NCI-H82 (cell line): ENCODE data around the gene SLC39A10.
A peak's percentile ranks its signal among the peaks of the same experiment; 100 is the strongest.
"Not testable (repeated sequence)": the region's sequence is repeated elsewhere in the genome, so short reads cannot be mapped to it uniquely, and the experiment has no call there.

Source experiments
- DNase-seq: peaks from one replicate; lab custom pipeline; 2025; lab: John Stamatoyannopoulos, UW

SLC39A10 gene

DNA sequence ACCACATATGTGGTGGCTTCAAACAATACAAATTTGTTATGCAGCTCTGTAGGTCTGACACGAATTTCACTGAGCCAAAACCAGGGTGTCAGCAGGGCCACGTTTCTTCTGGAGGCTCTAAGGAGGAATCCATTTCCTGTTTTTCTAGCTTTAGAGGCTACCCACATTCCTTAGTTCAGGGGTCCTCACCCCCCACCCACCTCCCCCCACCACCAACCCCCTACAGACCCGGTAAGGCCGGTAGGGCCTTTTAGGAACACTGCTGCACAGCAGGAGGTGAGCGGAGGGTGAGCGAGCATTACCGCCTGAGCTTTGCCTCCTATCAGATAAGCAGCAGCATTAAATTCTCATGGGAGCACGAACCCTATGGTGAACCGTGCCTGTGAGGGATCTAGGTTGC, 10.6 kb upstream of the SLC39A10 start:
- peak; percentile 14 for DNase-seq

DNA sequence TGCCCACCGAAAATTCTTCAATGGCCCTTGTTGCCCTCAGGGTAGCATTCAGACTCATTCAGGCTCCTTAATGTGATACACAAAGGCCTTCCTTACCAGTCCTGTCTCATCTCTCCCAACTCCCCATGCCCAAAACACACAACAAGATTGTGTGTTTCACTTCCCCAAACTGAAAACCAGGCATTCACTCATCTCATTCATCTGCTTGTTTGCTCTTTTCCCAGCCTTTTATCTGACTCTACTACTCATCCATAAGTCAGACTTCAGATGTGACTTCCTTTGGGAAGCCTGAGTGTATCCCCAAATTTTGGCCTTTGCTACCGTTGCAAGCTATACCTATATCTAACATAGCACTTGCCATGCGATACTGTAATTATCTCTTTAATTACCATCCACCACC, 9.7 kb upstream of the SLC39A10 start:
- no peak for DNase-seq

DNA sequence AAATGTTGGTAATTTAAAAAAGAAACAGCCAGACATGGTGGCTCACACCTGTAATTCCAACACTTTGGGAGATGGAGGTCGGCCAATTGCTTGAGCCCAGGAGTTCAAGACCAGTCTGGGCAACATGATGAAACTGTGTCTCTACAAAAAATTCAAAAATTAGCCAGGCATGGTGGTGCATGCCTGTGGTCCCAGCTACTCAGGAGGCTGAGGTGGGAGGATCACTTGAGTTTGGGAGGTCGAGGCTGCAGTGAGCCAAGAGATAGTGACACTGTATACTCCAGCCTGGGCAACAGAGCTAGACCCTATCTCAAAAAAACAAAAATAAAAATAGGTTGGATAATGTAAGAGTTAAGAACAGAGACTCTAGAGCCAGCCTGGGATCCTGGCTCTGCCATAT, 8.7 kb upstream of the SLC39A10 start:
- DNase-seq, result not testable (repeated sequence)

- DNase-seq, result no peak
Measured at GRCh38 chr2:195648787-195649186, 8.2 kb upstream of the SLC39A10 start.

DNA sequence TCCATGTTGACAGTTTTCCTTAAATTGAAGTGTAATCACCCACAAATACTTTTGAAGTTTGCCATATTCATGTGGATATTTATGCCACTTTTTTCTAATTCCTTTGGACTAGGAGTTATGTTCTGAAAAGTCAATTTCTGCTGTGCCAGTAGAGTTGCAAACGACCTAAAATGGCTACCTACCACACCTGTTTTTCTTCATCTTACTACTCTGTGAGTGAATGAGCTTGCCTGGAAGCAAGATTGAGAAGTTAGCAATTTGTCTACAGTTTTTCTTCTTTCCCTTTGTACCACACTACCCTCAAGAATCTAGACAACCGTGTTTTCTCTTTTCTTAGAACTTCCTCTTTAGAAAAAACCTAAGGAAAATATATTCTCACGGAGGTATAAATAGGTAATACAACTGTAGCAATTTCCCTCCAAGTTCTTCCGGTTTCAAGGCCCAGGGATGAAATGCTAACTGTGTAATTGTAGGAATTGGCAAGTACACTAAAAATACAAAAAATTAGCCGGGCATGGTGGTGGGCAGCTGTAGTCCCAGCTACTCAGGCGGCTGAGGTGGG, 7.3 kb upstream of the SLC39A10 start:
- DNase-seq, result no peak

GRCh38 chr2:195651046-195651445, 6.0 kb upstream of the SLC39A10 start:
- DNase-seq, result no peak

DNA sequence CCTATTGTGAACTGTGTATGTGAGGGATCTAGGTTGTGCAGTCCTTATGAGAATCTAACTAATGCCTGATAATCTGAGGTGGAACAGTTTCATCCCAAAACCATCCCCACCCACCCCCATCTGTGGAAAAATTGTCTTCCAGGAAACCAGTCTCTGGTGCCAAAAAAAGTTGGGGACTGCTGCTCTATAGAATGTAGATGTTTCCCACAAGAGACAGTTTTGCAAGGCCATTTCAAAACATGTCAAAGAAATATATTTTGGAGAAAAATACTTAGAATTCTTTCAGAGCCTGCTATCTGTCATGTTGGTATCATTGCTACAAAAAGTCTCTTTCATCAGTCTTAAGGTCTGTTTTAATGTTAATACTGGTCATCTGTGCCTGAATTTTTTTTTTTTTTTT, 4.1 kb upstream of the SLC39A10 start:
- no peak for DNase-seq

DNA sequence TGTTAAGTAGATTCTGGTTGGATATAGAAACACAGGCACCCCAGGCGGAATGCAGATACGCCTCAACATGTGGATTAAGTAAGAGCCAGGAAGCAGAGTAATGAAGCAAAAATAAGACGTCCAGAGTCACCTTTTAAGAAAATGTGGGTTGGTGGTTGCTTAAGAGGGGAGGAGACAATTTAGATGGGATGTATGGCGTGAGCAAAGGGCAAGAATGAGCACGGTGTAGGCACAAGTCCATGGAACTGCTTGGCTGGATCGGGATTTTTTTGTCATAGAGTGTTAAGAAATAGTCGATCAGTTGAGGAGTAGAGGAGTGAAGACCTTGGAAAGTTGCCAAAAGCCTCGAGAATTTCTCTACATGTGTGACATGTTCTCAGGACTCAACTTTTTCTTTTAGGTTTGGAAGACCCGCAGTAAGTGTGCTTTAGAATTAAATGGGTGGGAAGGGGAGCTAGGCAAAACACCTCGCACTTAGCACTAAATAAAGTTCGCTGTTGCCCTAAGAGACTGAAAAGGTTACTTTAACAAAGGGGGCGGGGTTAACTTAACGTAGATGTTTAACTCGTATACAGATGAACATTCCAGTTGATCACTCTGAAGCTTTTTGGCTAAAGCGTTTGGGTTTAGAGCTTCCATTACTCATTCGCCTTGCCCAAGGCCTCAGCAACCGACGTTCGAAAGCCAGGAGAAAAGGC, 716 bp upstream of the SLC39A10 start:
- DNase-seq, result peak; percentile 71

DNA sequence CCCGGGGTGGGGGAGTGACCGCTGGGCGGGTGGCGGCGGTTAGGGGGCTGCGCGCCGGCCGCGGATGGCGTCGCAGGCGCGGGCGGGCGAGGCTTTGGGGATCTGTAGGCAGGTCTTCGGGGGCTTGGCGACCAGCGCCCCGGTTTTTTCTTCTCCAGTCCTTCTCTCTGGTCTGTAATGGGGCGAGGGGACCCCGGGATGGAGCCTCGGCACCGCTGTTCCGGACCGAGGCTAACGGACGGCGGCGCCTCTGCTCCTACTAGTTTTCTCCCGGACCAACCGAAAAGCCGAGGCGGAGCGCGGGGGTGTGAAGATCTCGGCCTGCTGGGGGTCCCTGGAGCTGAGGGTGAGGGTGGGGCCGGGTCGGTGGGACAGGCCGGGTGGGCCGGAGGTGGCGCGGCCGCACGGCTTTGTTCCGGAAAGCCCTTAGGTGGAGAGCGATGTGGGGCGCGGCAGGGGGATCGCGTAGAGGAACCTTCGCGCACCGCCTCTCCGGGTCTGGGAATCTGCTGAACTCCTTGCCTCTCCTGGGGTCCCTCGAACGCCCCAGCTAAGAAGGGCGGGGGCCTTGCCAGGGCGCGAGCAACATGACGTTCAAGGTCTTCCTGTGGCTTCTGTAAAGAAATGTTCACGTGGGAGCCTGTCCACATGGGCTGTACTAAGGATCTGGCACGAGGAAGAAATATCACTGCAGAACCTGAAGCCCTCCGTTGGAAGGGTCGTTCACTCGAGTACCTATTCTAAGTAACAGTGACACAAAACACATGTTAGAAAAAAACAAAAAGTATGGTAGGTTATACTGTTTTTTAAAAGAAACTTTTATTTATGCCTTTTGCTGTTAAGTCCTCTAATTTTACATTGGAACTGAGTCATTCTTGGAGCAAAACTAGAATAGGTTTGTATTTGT, 861 bp downstream of the SLC39A10 start:
- DNase-seq, result peak; percentile 87

GRCh38 chr2:195658541-195658890, 1.5 kb downstream of the SLC39A10 start:
- peak; percentile 58 for DNase-seq

- peak; percentile 23 for DNase-seq
Measured at GRCh38 chr2:195659114-195659513, 2.1 kb downstream of the SLC39A10 start.

GRCh38 chr2:195659982-195660890, 3.2 kb downstream of the SLC39A10 start:
- peak; percentile 83 for DNase-seq

GRCh38 chr2:195662138-195662537, 5.1 kb downstream of the SLC39A10 start:
- no peak for DNase-seq

- DNase-seq, result no peak
Measured at GRCh38 chr2:195663007-195663406, 6.0 kb downstream of the SLC39A10 start.

DNA sequence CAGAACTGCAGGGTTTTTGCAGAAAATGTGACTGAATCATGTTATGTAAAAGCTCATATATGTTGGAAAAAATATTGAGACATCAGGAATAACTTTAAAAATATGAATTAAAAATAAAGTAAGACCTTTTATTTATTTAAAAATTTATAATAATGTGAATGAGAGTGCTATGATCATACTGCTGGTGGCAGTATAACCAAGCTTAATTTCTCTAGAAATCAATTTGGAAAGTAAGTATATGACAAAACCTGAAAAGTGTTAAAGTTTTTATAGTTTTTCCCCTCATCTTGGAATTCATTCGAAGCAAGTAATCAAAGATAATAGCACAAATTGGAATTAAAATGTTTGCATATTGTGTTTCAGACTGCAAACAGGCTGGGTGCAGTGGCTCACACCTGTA, 7.5 kb downstream of the SLC39A10 start:
- DNase-seq, result no peak

DNA sequence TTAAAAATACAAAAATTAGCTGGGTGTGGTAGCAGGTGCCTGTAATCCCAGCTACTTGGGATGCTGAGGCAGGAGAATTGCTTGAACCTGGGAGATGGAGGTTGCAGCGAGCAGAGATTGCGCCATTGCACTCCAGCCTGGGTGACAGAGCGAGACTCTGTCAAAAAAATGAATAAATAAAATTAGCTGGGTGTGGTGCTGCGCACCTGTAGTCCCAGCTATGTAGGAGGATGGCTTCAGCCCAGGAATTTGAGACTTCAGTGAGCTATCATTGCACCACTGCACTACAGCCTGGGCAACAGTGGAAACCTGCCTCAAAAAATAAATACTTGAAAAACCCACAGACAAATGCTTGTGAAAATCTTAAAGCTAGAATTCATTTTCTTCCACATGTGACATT, 8.1 kb downstream of the SLC39A10 start:
- DNase-seq, result not testable (repeated sequence)

- peak; percentile 22 for DNase-seq
Measured at GRCh38 chr2:195666113-195666712, 9.2 kb downstream of the SLC39A10 start.

GRCh38 chr2:195667974-195668373, 10.9 kb downstream of the SLC39A10 start:
- DNase-seq, result no peak

DNA sequence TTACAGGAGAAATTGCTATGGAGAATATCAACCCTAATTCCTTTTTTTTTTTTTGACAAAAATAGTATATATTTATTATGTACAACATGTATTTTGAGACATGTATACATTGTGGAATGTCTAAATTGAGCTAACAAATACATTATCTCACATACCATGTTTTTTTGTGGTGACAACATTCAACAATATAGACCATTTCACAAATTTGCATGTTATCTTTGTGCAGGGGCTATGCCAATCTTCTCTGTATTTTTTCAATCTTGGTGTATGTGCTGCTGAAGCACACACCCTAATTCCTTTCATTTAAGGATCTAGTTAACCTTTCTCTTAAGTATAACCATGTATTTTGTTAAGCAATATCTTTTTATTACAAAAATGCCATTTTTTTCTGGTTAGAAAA, 13.2 kb downstream of the SLC39A10 start:
- DNase-seq, result no peak

DNA sequence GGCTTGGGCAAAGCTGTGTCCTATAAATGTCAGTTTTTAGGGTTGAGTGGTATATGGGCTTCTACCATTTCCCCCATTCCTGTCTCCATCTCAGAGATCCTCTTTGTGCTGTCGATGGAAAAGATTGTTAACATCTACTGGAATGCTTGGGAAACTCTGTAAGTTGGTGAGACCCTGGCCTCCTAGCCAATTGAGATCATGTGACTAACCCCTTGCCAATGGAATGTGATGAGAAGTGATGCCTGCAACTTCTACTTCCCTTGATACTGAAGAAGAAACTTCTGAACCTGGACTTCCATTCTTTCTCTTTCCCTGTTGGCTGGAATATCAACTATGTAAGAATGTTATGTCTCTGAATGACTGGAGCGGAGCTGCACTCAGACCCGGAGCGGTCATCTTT, 14.5 kb downstream of the SLC39A10 start:
- no peak for DNase-seq

GRCh38 chr2:195672674-195673073, 15.6 kb downstream of the SLC39A10 start:
- DNase-seq, result peak; percentile 20
